Amniotic stem cell (primary cell): ENCODE data around the gene ZNF281.

Source experiments
- DNase-seq: peaks from one replicate; lab custom pipeline; 2025; lab: John Stamatoyannopoulos, UW

Gene ZNF281

GRCh38 chr1:200391747-200392146 is 18.1 kb downstream of the ZNF281 start:
- no peak for DNase-seq

GRCh38 chr1:200388791-200389190 is 21.0 kb downstream of the ZNF281 start:
- DNase-seq: no peak

- DNase-seq: no peak
These were observed 23.4 kb downstream of the ZNF281 start for GRCh38 chr1:200386416-200386815.

- no peak for DNase-seq
These were observed 24.9 kb downstream of the ZNF281 start for GRCh38 chr1:200384818-200385390.

- no peak for DNase-seq
These were observed 28.4 kb downstream of the ZNF281 start for GRCh38 chr1:200381256-200381984.

GRCh38 chr1:200380589-200381021 is 29.2 kb downstream of the ZNF281 start:
- no peak for DNase-seq

- DNase-seq: no peak
These were observed 29.8 kb downstream of the ZNF281 start for GRCh38 chr1:200379940-200380588.

- DNase-seq: peak; percentile 66
These were observed 30.4 kb downstream of the ZNF281 start for GRCh38 chr1:200379432-200379757.

- no peak for DNase-seq
These were observed 31.7 kb downstream of the ZNF281 start for GRCh38 chr1:200378096-200378495.

GRCh38 chr1:200376528-200376927 is 33.3 kb downstream of the ZNF281 start:
- no peak for DNase-seq

GRCh38 chr1:200374569-200375295 is 35.1 kb downstream of the ZNF281 start:
- no peak for DNase-seq

- DNase-seq: no peak
These were observed 36.0 kb downstream of the ZNF281 start for GRCh38 chr1:200373811-200374231.

- no peak for DNase-seq
These were observed 37.0 kb downstream of the ZNF281 start for GRCh38 chr1:200372885-200373181.

GRCh38 chr1:200372095-200372884 is 37.5 kb downstream of the ZNF281 start:
- DNase-seq: peak; percentile 61

GRCh38 chr1:200369706-200370105 is 40.1 kb downstream of the ZNF281 start:
- no peak for DNase-seq

GRCh38 chr1:200369131-200369530 is 40.7 kb downstream of the ZNF281 start:
- DNase-seq: no peak

- no peak for DNase-seq
These were observed 41.3 kb downstream of the ZNF281 start for GRCh38 chr1:200368556-200368955.

- DNase-seq: peak; percentile 17
These were observed 41.8 kb downstream of the ZNF281 start for GRCh38 chr1:200367841-200368534.

GRCh38 chr1:200366577-200367253 is 43.1 kb downstream of the ZNF281 start:
- DNase-seq: no peak

GRCh38 chr1:200365897-200366426 is 43.9 kb downstream of the ZNF281 start:
- no peak for DNase-seq

GRCh38 chr1:200364831-200365230 is 45.0 kb downstream of the ZNF281 start:
- no peak for DNase-seq
